ENCODE data around the gene LETMD1. TPM values are rescaled to one million over a fixed set of nuclear protein-coding genes. Genes with fewer than 3 reads are reported as not detected.

The LETMD1 gene
- total and polyA plus RNA-seq, 8 donors = 33.6 to 527 (median 79.7) TPM

- H3K4me1 ChIP-seq = peaks cover 6 to 59% (median 28%) of the 10 kb centered on the region in 4 donors
- TF ChIP-seq CTCF (IDR thresholded peaks at IDR 0.05) (peak in 1 of 7 experiments; percentile 18), POLR2A (IDR thresholded peaks at IDR 0.05) (peak in 1 of 4 donors; percentile 38), POLR2AphosphoS5 (IDR thresholded peaks at IDR 0.05) (peak; percentile 73 to 91 (median 77)), EP300 (IDR thresholded peaks at IDR 0.05) (no peak)
- no peaks in the 10 kb centered on the region for H3K9me3 ChIP-seq
- WGBS, 5 donors = 0 to 1% (median 1%) methylated on average over 34 to 74 of the region's 74 CpGs
- DNase-seq = peak; percentile 96 to 98
- no peaks in the 10 kb centered on the region for H3K36me3 ChIP-seq
- no peaks in the 10 kb centered on the region for H3K27me3 ChIP-seq
- H3K27ac ChIP-seq = peak within 1 kb of the TSS; percentile 94 to 99 (median 96)
- peak within 1 kb of the TSS; percentile 72 to 87 (median 84) for H3K4me3 ChIP-seq
- intact Hi-C loops (cut with DNase I; ENCODE audit: low total_unique reads) = no loop called here
Measured at GRCh38 chr12:51025836-51026638, 22.1 kb upstream of the LETMD1 start, which contains the start of gene SLC11A2. Gene SLC11A2 (minus strand): TSS chr12:51026384. CDS start chr12:51010728, 15,656 bp downstream.

GRCh38 chr12:51027342-51027835 is 20.7 kb upstream of the LETMD1 start:
- DNase-seq = no peak
- H3K4me3 ChIP-seq = no peak overlapping the region
- intact Hi-C loops (cut with DNase I; ENCODE audit: low total_unique reads) = no loop called here
- H3K27ac ChIP-seq = no peak overlapping the region
- peaks cover 6 to 47% (median 23%) of the 10 kb centered on the region in 4 donors for H3K4me1 ChIP-seq
- no peaks in the 10 kb centered on the region for H3K36me3 ChIP-seq
- H3K27me3 ChIP-seq = no peaks in the 10 kb centered on the region
- TF ChIP-seq POLR2AphosphoS5 (IDR thresholded peaks at IDR 0.05) (no peak), POLR2A (IDR thresholded peaks at IDR 0.05) (no peak), CTCF (IDR thresholded peaks at IDR 0.05) (no peak)
- 90 to 94% (median 93%) methylated on average over 15 of the region's 15 CpGs for WGBS, 5 donors
- H3K9me3 ChIP-seq = no peaks in the 10 kb centered on the region

- H3K4me1 ChIP-seq = peaks cover 6 to 38% (median 17%) of the 10 kb centered on the region in 4 donors
- TF ChIP-seq EP300 (IDR thresholded peaks at IDR 0.05) = no peak
- peak in 1 of 3 donors; percentile 20 for TF ChIP-seq POLR2AphosphoS5 (IDR thresholded peaks at IDR 0.05)
- TF ChIP-seq CTCF (IDR thresholded peaks at IDR 0.05) = peak in 1 of 7 experiments; percentile 22
- intact Hi-C loops (cut with DNase I; ENCODE audit: low total_unique reads) = no loop called here
- no peak overlapping the region for H3K27ac ChIP-seq
- peak in 1 of 2 donors; percentile 55 for DNase-seq
- no peak overlapping the region for H3K4me3 ChIP-seq
- H3K9me3 ChIP-seq = no peaks in the 10 kb centered on the region
- H3K36me3 ChIP-seq = no peaks in the 10 kb centered on the region
- no peaks in the 10 kb centered on the region for H3K27me3 ChIP-seq
- 11 to 18% (median 13%) methylated on average over 9 of the region's 9 CpGs for WGBS, 5 donors
Measured at GRCh38 chr12:51028126-51028812, 19.9 kb upstream of the LETMD1 start.

- Histone ChIP-seq H3K27me3 (no peaks in the 10 kb centered on the region), H3K4me1 (peaks cover 6 to 33% (median 12%) of the 10 kb centered on the region in 4 donors), H3K27ac (no peak overlapping the region), H3K4me3 (no peak overlapping the region), H3K9me3 (no peaks in the 10 kb centered on the region), H3K36me3 (no peaks in the 10 kb centered on the region)
- intact Hi-C loops (cut with DNase I; ENCODE audit: low total_unique reads) = no loop called here
- DNase-seq = no peak
- TF ChIP-seq POLR2AphosphoS5 (IDR thresholded peaks at IDR 0.05) (no peak), EP300 (IDR thresholded peaks at IDR 0.05) (no peak), CTCF (IDR thresholded peaks at IDR 0.05) (no peak), POLR2A (IDR thresholded peaks at IDR 0.05) (no peak)
- 37 to 53% (median 43%) methylated on average over 5 of the region's 5 CpGs for WGBS, 5 donors
Measured at GRCh38 chr12:51028813-51029150, 19.3 kb upstream of the LETMD1 start.

Data from stomach (tissue), 9 donors.